ENCODE results near the gene MCIDAS.

The MCIDAS gene

DNA sequence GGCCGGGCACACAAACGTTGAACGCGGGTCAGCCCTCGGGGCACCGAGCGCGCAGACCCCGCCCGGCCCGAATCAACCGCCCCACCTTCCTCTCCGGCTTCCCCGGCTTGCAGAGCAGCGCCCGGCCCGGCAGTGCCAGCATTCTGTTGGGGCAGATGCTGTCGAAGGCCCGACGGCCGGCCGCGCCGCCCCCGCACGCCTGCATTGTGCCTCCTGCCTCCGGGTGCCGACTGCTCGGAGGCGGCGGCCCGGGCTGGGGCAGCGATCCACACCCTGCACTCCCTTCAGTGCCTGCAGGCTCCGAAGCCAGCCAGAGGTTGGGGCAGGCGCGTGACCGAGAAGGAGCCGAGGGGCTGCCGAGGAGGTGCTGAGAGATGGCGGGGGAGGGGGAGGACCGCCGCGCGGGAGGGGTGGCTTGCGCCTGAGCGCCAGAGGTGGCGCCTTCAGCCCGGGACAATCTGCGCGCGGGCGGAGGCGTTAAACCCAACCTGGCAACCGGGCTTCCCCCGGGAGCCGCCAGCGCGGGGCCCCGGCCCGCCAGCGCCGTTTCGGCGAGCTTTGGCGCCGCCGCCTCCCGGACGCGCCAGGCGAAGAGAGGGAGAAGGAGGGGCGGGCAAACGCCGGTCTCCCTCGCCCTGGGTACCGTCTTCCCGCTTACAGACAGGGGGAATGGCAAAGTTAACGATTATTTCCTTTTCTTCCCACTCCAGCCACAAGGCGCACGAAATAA lies at the start of gene MCIDAS:
Gene MCIDAS (minus strand): TSS at position 382 of the 730 bp plus-strand sequence. CDS start 177 bp downstream, at position 205.
- Histone ChIP-seq H3K27ac (no peak within 1 kb of the TSS), H3K36me3 (no peaks in the 10 kb centered on the region), H3K9me3 (ENCODE audit: severe bottlenecking) (no peaks in the 10 kb centered on the region), H3K4me3 (ENCODE audit: low read depth, low read length) (peak within 1 kb of the TSS; percentile 58), H3K27me3 (ENCODE audit: insufficient read depth, low read depth, severe bottlenecking) (peaks cover 50% of the 10 kb centered on the region)
- TF ChIP-seq, protein P1, sequence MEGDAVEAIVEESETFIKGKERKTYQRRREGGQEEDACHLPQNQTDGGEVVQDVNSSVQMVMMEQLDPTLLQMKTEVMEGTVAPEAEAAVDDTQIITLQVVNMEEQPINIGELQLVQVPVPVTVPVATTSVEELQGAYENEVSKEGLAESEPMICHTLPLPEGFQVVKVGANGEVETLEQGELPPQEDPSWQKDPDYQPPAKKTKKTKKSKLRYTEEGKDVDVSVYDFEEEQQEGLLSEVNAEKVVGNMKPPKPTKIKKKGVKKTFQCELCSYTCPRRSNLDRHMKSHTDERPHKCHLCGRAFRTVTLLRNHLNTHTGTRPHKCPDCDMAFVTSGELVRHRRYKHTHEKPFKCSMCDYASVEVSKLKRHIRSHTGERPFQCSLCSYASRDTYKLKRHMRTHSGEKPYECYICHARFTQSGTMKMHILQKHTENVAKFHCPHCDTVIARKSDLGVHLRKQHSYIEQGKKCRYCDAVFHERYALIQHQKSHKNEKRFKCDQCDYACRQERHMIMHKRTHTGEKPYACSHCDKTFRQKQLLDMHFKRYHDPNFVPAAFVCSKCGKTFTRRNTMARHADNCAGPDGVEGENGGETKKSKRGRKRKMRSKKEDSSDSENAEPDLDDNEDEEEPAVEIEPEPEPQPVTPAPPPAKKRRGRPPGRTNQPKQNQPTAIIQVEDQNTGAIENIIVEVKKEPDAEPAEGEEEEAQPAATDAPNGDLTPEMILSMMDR (IDR thresholded peaks at IDR 0.05; ENCODE audit: low read depth, low read length): peak; percentile 53
- DNase-seq: peak; percentile 80

DNA sequence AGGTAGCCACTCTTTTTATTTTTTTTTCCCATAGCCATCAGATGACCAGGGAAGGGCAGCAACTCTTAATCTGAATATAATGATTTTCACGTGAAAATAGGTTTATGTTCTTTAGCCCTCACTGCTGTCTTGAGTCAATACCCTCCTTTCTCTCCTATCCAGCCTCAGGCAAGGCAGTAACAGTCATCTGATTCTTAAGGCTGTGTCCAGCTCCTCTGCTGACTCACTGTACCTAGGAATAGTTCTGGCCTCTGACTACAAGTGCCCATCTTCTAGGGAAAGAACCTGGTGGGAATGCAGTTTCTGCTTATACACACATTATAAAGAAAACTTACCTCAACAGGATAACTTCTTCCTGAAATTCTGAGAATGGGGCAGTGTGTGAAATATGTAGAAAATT lies 49.7 kb upstream of the MCIDAS start:
- peaks cover 68% of the 10 kb centered on the region for H3K36me3 ChIP-seq
- H3K27me3 ChIP-seq (ENCODE audit: insufficient read depth, low read depth, severe bottlenecking): no peaks in the 10 kb centered on the region
- no peak for DNase-seq
- H3K27ac ChIP-seq: no peak overlapping the region
- H3K9me3 ChIP-seq (ENCODE audit: severe bottlenecking): no peaks in the 10 kb centered on the region
- TF ChIP-seq, protein P1 (IDR thresholded peaks at IDR 0.05; ENCODE audit: low read depth, low read length): no peak
- no peak overlapping the region for H3K4me3 ChIP-seq (ENCODE audit: low read depth, low read length)

DNA sequence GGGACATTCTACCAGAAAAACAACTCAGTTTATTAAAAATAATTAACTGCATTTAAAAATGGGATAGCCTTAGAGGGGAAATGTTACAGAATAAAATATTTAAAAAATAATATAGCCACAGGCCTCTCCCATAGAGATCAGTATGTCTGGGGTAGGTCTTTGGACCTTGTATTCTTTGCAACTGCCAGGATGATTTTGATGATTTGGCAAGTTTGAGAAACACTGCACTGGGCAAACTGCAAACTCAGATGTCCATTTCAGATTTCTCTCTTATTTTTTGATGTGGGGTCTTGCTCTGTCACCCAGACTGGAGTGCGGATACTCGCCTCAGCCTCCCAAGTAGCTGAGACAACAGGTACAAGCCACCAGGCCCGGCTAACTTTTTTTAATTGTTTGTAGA lies 31.2 kb upstream of the MCIDAS start:
- Histone ChIP-seq H3K36me3 (peaks cover 43% of the 10 kb centered on the region), H3K9me3 (ENCODE audit: severe bottlenecking) (no peaks in the 10 kb centered on the region), H3K27me3 (ENCODE audit: insufficient read depth, low read depth, severe bottlenecking) (no peaks in the 10 kb centered on the region), H3K27ac (no peak overlapping the region), H3K4me3 (ENCODE audit: low read depth, low read length) (no peak overlapping the region)
- no peak for DNase-seq
- TF ChIP-seq, protein P1 (IDR thresholded peaks at IDR 0.05; ENCODE audit: low read depth, low read length): no peak

DNA sequence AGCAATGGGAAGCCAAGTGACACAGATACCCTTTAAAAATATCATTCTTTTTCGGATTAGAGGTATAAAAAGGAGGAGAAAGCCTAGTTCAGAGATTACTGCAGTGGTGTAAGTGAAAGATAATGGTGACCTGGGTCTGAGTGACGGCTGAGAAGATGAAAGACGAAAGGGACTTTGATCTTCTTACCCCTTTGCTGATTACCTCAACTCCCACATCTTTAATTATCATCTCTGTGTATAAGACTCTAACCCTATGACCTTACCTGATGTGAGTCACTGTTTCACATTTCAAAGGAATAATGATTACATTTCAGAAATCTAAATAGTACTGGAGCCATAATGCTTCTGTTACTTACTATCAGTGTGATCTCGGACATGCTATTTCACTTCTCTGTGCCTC lies 27.7 kb upstream of the MCIDAS start:
- H3K27ac ChIP-seq: no peak overlapping the region
- no peak overlapping the region for H3K4me3 ChIP-seq (ENCODE audit: low read depth, low read length)
- H3K36me3 ChIP-seq: peaks cover 16% of the 10 kb centered on the region
- DNase-seq: no peak
- H3K9me3 ChIP-seq (ENCODE audit: severe bottlenecking): no peaks in the 10 kb centered on the region
- H3K27me3 ChIP-seq (ENCODE audit: insufficient read depth, low read depth, severe bottlenecking): no peaks in the 10 kb centered on the region
- TF ChIP-seq, protein P1 (IDR thresholded peaks at IDR 0.05; ENCODE audit: low read depth, low read length): no peak

DNA sequence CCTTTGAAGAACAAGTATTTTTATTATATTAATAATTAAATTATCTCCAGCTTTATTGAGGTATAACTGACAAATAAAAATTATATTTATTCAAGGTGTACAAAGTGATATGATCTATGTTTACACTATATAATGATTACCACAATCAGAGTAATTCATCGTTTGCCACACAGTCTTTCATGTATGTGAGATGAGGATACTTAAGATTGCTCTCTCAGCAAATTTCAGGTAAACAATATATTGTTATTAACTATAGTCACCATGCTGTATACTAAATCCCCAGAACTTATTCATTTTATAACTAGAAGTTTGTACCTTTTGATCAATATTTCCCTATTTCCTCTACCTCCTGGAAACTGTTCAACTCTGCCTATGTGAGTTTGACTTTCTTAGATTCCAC lies 22.9 kb upstream of the MCIDAS start:
- H3K27ac ChIP-seq: no peak overlapping the region
- peaks cover 10% of the 10 kb centered on the region for H3K9me3 ChIP-seq (ENCODE audit: severe bottlenecking)
- DNase-seq: no peak

More for the DNA sequence above, 22.9 kb upstream of the MCIDAS start:
- TF ChIP-seq, protein P1 (IDR thresholded peaks at IDR 0.05; ENCODE audit: low read depth, low read length): no peak
- Histone ChIP-seq H3K4me3 (ENCODE audit: low read depth, low read length) (no peak overlapping the region), H3K36me3 (no peaks in the 10 kb centered on the region), H3K27me3 (ENCODE audit: insufficient read depth, low read depth, severe bottlenecking) (no peaks in the 10 kb centered on the region)

Data from WERI-Rb-1 (cell line).